HT-29 (cell line): ENCODE results near the gene EPHB1. TPM values are rescaled to one million over a fixed set of nuclear protein-coding genes. Genes with fewer than 3 reads are reported as not detected.
"Not testable (repeated sequence)": the region's sequence is repeated elsewhere in the genome, so short reads cannot be mapped to it uniquely, and the experiment has no call there.

ENCODE experiments used
- DNase-seq: peaks from one replicate; pipeline ENCODE4 v3.0.0-alpha.2; 2015; ENCODE audit warnings: low spot score
- total RNA-seq: library from RNA; depleted of rRNA; stranded (reverse); fragments of >200 nt; shearing (Covaris generic); gene quantifications from 2 replicates; pipeline ENCODE4 v1.2.3, GENCODE V29; 2014

The EPHB1 gene
- total RNA-seq, 1 experiment from 2014 or later, result not detected

DNA sequence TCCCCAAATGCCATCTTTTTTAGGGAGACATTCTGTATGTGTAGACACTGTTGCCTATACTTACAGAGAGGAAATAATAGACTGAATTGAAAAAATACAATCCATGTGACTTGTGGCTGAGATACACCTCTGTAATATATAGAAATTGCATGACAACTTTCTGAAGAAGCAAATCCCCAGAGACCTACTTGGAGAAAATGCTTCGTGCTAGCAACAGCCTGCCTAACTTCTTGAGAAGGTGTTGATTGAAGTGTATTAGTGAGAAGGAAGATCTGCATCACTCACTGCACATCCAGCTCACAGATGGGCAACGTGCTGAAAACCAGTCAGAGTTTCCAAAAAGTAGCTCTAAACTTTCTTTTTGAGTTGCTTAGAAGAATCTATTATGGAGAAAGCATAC lies 404.1 kb downstream of the EPHB1 start:
- DNase-seq, result no peak

DNA sequence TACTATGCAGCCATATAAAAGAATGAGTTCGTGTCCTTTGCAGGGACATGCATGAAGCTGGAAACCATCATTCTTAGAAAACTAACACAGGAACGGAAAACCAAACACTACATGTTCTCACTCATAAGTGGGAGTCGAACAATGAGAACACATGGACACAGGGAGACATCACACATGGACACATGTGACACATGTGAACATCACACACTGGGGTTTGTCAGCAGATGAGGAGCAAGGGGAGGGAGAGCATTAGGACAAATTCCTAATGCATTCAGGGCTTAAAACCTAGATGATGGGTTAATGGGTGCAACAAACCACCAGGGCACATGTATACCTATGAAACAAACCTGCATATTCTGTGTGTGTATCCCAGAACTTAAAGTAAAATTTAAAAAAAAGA lies 408.0 kb downstream of the EPHB1 start:
- no peak for DNase-seq

DNA sequence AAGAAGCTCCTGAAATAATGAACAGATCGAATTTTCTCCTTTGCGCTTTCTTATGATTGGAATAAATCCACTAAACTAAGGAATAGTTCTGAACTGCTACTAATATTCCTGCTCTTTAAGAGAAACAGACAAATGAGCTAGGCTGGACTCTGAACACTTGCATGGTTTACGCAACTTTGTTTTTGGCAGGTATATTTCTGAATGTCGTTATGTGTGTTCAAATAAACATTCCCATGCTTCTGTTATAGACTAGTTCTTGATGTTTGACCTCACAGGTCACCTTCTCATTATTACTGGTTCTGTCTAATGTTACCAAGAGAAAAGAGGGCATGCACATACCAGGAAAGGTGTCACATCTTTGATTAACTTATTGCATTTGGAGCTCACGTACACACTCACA lies 418.2 kb downstream of the EPHB1 start:
- DNase-seq, result no peak

DNA sequence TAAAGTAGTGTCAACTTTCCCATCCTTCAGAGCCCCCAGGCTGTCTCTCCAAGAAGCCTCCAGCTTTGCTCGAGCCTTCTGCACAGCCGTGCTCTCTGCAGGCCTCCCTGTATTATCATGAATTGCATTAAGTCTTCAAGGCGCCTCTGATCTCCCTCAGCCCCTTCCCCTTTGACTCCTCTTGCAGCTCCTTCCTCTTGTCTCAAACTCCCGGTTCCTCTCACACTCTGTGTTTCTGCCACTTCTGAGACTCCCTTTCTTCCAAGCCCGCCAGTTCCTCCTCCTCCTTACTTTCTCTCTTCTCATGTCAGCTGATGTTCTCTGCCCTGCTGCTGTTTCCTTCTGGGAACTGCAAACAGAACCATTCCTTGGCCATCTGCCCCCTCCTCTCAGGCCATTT lies 418.8 kb downstream of the EPHB1 start:
- no peak for DNase-seq

DNA sequence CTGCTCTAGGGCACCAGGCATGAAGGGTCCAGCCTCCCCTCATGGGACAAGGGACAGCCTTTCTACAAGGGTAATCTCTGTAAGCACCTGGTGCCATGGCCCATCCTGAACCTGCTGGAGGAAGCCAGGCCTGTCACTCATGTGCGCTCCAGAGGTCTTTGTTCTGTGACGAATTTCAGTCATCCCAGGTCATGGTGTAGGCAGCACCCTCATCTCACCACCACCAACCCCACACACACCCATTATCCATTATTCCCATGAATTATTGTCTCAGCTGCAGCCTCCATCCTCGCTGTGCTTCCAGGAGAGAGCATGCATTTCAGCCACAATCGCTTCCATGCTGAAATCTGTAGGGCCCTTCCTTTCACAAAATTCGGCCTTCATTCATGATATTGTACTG lies 419.3 kb downstream of the EPHB1 start:
- DNase-seq, result no peak

DNA sequence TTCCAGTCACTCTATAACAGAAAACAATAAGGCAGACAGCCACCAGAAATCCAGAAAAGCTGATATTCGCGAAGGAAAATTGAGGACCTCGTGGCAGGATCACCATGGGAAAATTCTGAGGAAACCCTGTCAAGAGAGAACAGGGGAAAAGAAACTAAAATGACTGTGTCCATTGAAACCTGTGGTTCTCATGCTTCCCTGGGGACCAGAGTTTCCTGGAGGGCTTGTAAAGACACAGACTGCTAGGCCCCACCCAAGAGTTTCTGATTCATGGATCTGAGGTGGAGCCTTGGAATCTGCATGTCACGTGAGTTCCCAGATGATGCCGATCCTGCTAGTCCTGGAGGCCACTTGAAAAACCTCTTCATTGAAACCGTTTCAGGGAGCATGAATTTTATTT lies 420.5 kb downstream of the EPHB1 start:
- no peak for DNase-seq

- no peak for DNase-seq
Measured at GRCh38 chr3:135216659-135217058, 421.6 kb downstream of the EPHB1 start.

- no peak for DNase-seq
Measured at GRCh38 chr3:135217730-135218129, 422.7 kb downstream of the EPHB1 start.

- DNase-seq, result no peak
Measured at GRCh38 chr3:135218304-135218703, 423.2 kb downstream of the EPHB1 start.

DNA sequence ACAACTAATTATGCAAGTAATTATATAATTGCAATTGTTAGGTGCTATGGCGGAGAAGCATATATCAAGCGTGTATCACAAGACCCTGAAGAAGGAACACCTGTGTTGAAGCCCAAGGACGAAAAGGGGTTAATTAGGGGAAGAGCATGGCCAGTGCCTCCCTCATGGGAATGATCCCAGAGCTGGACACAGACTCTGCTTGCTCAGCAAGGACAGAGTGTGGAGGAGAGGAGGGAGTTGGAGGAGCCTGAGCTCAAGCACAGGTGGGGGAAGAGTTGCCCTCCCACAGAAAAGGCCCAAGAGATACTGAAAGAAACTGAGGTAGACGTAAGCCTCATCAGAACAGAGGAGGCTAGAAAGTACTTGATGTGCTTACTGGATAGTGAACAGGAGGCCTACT lies 423.7 kb downstream of the EPHB1 start:
- no peak for DNase-seq

- DNase-seq, result no peak
Measured at GRCh38 chr3:135224815-135225362, 429.8 kb downstream of the EPHB1 start.

GRCh38 chr3:135226057-135226456 lies 431.0 kb downstream of the EPHB1 start:
- no peak for DNase-seq

- no peak for DNase-seq
Measured at GRCh38 chr3:135228201-135228600, 433.1 kb downstream of the EPHB1 start.

GRCh38 chr3:135229018-135229495 lies 434.0 kb downstream of the EPHB1 start:
- DNase-seq, result peak; percentile 6

GRCh38 chr3:135231737-135232136 lies 436.7 kb downstream of the EPHB1 start:
- no peak for DNase-seq

GRCh38 chr3:135232226-135232625 lies 437.2 kb downstream of the EPHB1 start:
- no peak for DNase-seq

GRCh38 chr3:135233476-135233875 lies 438.4 kb downstream of the EPHB1 start:
- not testable (repeated sequence) for DNase-seq

- no peak for DNase-seq
Measured at GRCh38 chr3:135235541-135235940, 440.5 kb downstream of the EPHB1 start.

- no peak for DNase-seq
Measured at GRCh38 chr3:135237371-135238143, 442.5 kb downstream of the EPHB1 start.

DNA sequence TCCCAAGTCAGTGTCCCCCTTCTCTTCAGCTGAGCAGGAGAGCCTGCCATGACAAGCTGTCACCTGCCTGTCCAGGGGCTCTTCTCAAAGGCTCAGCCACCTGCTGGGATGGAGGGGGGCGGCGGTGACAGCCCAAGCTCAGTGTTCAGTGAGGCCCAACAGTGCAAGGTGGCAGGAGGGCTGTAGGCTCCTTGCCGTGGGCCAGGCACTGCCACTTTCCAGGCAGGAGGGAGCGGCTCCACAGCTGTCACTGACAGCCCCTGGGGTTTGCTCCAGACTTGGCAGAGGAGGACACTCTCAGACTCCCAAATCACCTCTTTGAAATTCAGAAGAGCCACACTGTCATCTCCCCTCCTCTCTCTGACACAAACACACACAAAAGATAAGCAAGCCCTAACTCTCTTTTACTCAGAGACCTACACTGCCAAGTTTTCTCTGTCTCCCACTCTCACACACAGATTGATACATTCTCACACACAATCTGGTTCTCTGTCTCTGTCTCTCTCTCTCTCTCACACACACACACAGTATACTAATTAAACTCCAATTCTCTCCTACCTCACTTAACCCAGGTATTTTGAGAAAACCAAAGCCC lies 443.3 kb downstream of the EPHB1 start:
- no peak for DNase-seq

DNA sequence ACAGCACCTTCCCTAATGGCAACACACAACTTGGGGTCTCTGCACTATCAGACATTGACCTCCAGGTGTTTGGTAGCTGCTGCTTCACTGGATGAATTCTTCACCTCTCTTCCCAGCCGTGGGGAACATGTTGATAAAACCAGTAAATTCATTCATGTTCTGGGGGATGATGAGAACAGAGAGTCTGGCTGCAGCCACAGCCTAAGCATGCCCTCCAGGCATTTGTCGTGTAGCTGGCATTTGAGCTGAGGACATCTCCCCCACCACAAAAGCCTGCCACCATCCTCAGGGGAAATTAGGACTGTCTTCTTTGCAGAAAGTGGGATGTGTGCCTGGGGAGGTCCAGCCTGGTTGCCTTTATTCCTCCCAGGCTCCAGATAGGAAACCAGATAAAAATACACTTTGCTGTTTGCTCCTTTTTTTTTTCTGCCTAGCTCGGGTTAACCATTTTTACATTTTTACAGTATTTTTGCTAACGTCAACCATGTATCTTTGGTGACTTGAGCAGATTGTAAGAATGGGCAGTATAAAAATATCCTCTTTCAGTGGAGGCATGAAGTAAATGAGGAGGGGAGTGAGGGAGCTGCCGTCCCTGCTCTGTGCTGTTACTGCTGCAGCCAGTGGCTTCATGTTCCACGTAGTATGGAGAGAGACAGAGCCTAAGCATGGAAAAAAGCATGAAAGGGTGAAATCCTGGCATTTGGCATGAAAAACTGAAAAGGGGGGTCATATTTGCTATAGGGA lies 444.0 kb downstream of the EPHB1 start:
- DNase-seq, result no peak

DNA sequence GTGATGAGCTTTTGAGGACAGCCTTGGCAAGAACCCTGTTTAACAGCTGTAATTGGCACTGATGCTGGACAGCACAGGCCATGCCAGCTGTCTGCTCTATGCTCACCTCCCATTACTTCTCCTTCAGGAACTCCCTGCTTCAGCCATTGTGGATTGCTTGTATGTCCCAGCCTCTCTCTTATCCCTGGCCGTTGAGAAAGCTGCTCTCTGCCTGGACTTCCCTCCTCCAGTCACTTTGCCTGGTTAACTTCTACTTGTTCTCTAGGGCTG lies 444.5 kb downstream of the EPHB1 start:
- no peak for DNase-seq

- DNase-seq, result no peak
Measured at GRCh38 chr3:135240426-135240825, 445.4 kb downstream of the EPHB1 start.
